SU-DHL-6 (cell line): Measurements from ENCODE around the gene LRIG1.

Source experiments
- CTCF ChIP-seq: fragments of 200-600 bp; sonication (generic); IDR thresholded peaks from one replicate; pipeline ENCODE4 v1.5.1; 2017; ENCODE audit warnings: antibody characterized with exemption, mild to moderate bottlenecking, low read length, moderate library complexity; ENCODE audit not compliant: insufficient read depth, poor library complexity, severe bottlenecking
- EZH2phosphoT487 ChIP-seq: fragments of 200-600 bp; sonication (generic), shearing (Covaris generic); conservative IDR thresholded peaks from 2 replicates; pipeline ENCODE4 v1.6.1; 2018; ENCODE audit warnings: mild to moderate bottlenecking, antibody characterized with exemption, low read length, moderate library complexity, mixed read lengths

GRCh38 chr3:66485291-66485968 lies 15.4 kb downstream of the LRIG1 start:
- TF ChIP-seq CTCF = no peak
- TF ChIP-seq EZH2phosphoT487 = no peak
